Measurements from ENCODE around the gene PLA2G4B. TPM values are rescaled to one million over a fixed set of nuclear protein-coding genes. Genes with fewer than 3 reads are reported as not detected.

Gene PLA2G4B
- total and polyA plus RNA-seq, 2 of the 8 experiments (the other 6 are each of a cell fraction or from before 2014, with no cell fraction given), result 4.2 to 9.2 TPM

DNA sequence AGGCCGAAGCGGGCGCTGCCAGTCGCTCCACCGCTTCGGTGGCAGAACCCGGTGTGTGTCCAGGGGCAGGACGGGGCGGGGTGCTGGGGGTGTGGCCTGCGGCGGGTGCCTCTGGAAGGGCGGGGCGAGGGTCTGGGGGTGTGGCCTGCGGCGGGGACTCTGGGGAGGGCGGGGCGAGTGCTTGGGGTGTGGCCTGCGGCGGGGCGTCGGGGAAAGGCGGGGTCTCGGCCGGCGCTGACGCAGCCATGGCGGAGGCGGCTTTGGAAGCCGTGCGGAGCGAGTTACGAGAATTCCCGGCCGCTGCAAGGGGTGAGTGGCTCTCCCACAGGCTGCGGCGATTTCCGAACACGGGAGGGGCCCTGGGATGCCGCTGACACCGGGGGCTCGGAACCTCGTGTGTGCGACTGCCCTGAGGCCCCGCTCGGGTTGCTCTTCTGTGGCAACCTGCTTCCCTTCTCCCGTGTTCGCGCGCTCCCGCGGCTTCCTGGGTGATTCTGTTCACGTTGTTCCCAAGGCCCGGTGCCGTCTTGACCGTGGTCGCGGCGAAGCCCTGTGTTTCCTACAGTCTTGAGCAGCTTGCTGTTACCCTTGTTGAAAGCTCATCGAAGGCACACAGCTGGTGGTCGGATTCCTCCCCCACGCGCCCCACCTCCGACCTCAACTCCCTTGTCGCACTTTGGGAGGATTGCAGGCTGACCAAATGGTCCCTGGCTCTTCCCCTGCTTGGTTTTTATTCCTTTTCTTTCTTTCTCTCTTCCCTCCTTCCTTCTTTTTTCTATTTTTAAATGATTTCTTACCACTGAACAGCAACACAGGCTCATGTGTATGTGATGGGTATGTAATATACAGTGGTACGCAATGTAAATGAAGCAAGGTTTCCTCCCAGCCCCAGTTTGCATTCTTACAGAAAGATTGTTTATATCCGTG is 10.5 kb upstream of the PLA2G4B start, which contains the start of gene JMJD7 (continued):
- TF ChIP-seq POLR2AphosphoS5 (IDR thresholded peaks at IDR 0.05; ENCODE audit: low read depth, low read length), result no peak; the same call in 1 of the 2 replicates
- TF ChIP-seq NRF1 (IDR thresholded peaks at IDR 0.05; ENCODE audit: low read depth, low read length), result no peak
- TF ChIP-seq YY1 (IDR thresholded peaks at IDR 0.05; ENCODE audit: low read depth, low read length), result peak; percentile 71
- TF ChIP-seq SIX5 (IDR thresholded peaks at IDR 0.05; ENCODE audit: low read depth, low read length), result no peak
- TF ChIP-seq EP300 (IDR thresholded peaks at IDR 0.05; ENCODE audit: borderline replicate concordance in 1 of 2, low read depth in 2 of 2, low read length in 2 of 2), result no peak
- TF ChIP-seq, protein P1, sequence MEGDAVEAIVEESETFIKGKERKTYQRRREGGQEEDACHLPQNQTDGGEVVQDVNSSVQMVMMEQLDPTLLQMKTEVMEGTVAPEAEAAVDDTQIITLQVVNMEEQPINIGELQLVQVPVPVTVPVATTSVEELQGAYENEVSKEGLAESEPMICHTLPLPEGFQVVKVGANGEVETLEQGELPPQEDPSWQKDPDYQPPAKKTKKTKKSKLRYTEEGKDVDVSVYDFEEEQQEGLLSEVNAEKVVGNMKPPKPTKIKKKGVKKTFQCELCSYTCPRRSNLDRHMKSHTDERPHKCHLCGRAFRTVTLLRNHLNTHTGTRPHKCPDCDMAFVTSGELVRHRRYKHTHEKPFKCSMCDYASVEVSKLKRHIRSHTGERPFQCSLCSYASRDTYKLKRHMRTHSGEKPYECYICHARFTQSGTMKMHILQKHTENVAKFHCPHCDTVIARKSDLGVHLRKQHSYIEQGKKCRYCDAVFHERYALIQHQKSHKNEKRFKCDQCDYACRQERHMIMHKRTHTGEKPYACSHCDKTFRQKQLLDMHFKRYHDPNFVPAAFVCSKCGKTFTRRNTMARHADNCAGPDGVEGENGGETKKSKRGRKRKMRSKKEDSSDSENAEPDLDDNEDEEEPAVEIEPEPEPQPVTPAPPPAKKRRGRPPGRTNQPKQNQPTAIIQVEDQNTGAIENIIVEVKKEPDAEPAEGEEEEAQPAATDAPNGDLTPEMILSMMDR (IDR thresholded peaks at IDR 0.05; ENCODE audit: control extremely low read depth in 1 of 3, insufficient read depth in 1 of 3, low read depth in 1 of 3, low read length in 3 of 3), result no peak
- peak; percentile 10 to 78; a peak in 2 of 4 replicates for TF ChIP-seq SIN3A (conservative IDR thresholded peaks at IDR 0.05 in 1 of 2, IDR thresholded peaks at IDR 0.05 in 1 of 2; ENCODE audit: low read depth in 1 of 2, low read length in 2 of 2)
- no peak for TF ChIP-seq HDAC6 (IDR thresholded peaks at IDR 0.05; ENCODE audit: low read depth, low read length)
- no peak for TF ChIP-seq TAF7 (optimal IDR thresholded peaks at IDR 0.05; ENCODE audit: borderline replicate concordance, low read depth, low read length)
- no peak for TF ChIP-seq SP4 (IDR thresholded peaks at IDR 0.05; ENCODE audit: low read length)
- TF ChIP-seq SAP30 (IDR thresholded peaks at IDR 0.05; ENCODE audit: insufficient read depth, insufficient replicate concordance, low read length), result peak; percentile 82
- peak; percentile 96 for TF ChIP-seq KDM4A (IDR thresholded peaks at IDR 0.05; ENCODE audit: low read depth, low read length, severe bottlenecking)
- TF ChIP-seq RBBP5 (IDR thresholded peaks at IDR 0.05; ENCODE audit: borderline replicate concordance, low read depth, low read length), result peak; percentile 90
- peak in 1 of 2 experiments; percentile 61; a peak in 1 of 4 replicates for TF ChIP-seq HDAC2 (IDR thresholded peaks at IDR 0.05; ENCODE audit: borderline replicate concordance in 1 of 2, low read depth in 2 of 2, low read length in 2 of 2)
- TF ChIP-seq PHF8 (conservative IDR thresholded peaks at IDR 0.05; ENCODE audit: low read depth, low read length), result peak; percentile 79; the same call in 1 of the 2 replicates
